Immature natural killer cell (primary cell): ENCODE measurements around the gene POP7. TPM values are rescaled to one million over a fixed set of nuclear protein-coding genes. Genes with fewer than 3 reads are reported as not detected.
A peak's percentile ranks its signal among the peaks of the same experiment; 100 is the strongest.
"Not testable (repeated sequence)": the region's sequence is repeated elsewhere in the genome, so short reads cannot be mapped to it uniquely, and the experiment has no call there.

Source experiments
- DNase-seq, 3 donors: peaks; one replicate each; pipeline ENCODE4 v3.0.0; 2022; ENCODE audit warnings: mixed read lengths in 1 of 3
- H3K27ac Mint-ChIP-seq, 6 donors: one replicate each; pipeline ENCODE4 v1.8.0; 2020; ENCODE audit warnings: mixed read lengths in 6 of 6, mild to moderate bottlenecking in 5 of 6, inconsistent platforms in 4 of 6, moderate library complexity in 3 of 6
- H3K27me3 Mint-ChIP-seq, 3 donors: one replicate each; pipeline ENCODE4 v1.8.0; 2020 to 2021; ENCODE audit warnings: low read depth in 3 of 3, mild to moderate bottlenecking in 3 of 3, mixed read lengths in 3 of 3, moderate library complexity in 3 of 3, inconsistent platforms in 1 of 3
- H3K36me3 Mint-ChIP-seq, 3 donors: one replicate each; pipeline ENCODE4 v1.8.0; 2020; ENCODE audit warnings: mixed read lengths in 3 of 3, inconsistent platforms in 2 of 3, mild to moderate bottlenecking in 2 of 3
- H3K4me1 Mint-ChIP-seq, 2 donors: one replicate each; pipeline ENCODE4 v1.8.0; 2020; ENCODE audit warnings: inconsistent platforms in 2 of 2, mild to moderate bottlenecking in 2 of 2, mixed read lengths in 2 of 2, moderate library complexity in 1 of 2
- H3K4me3 Mint-ChIP-seq, 5 donors: one replicate each; pipeline ENCODE4 v1.8.0; 2020; ENCODE audit warnings: mild to moderate bottlenecking in 5 of 5, mixed read lengths in 5 of 5, inconsistent platforms in 3 of 5, moderate library complexity in 3 of 5
- H3K9me3 Mint-ChIP-seq, 6 donors: one replicate each; pipeline ENCODE4 v1.8.0; 2020; ENCODE audit warnings: mild to moderate bottlenecking in 6 of 6, mixed read lengths in 6 of 6, inconsistent platforms in 4 of 6, moderate library complexity in 3 of 6
- polyA plus RNA-seq, 3 donors: library from polyadenylated mRNA; unstranded; fragments of 300-500 nt; fragmentation: Illumina TruSeq; gene quantifications; one replicate each; pipeline ENCODE4 v1.2.3, GENCODE V29; 2021

POP7 gene
- polyA plus RNA-seq, 3 donors from 2014 or later, result 65.1 to 70.3 (median 67.0) TPM

- Mint-ChIP-seq H3K4me1 (no peaks in the 10 kb centered on the region), H3K36me3 (peaks cover 4 to 8% (median 6%) of the 10 kb centered on the region in 3 donors), H3K27ac (no peak overlapping the region), H3K9me3 (peaks cover 3 to 19% (median 8%) of the 10 kb centered on the region in 6 donors), H3K4me3 (no peak overlapping the region), H3K27me3 (peaks cover 1 to 17% (median 5%) of the 10 kb centered on the region in 3 donors)
- no peak for DNase-seq
Observed at GRCh38 chr7:100714725-100715124, 8.8 kb downstream of the POP7 start.

DNA sequence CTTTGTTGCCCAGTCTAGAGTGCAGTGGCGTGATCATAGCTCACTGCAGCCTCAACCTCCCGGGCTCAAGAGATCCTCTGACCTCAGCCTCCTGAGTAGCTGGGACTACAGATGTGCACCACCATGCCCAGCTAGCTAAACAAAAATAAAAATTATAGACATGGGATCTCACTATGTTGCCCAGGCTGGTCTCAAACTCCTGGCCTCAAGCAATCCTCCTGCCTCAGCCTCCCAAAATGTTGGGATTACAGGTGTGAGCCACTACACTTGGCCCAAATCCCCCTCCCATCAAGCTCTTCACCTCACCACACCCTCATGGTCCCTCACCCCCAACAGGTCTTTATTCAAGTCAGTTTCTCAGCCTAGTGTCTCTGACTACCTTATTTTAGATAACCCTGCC lies 11.2 kb downstream of the POP7 start:
- not testable (repeated sequence) for H3K4me1 Mint-ChIP-seq, DNase-seq, H3K36me3 Mint-ChIP-seq, H3K27ac Mint-ChIP-seq, H3K4me3 Mint-ChIP-seq
- H3K9me3 Mint-ChIP-seq, result peaks cover 3 to 19% (median 8%) of the 10 kb centered on the region in 6 donors
- H3K27me3 Mint-ChIP-seq, result peaks cover 2 to 23% (median 12%) of the 10 kb centered on the region in 3 donors

GRCh38 chr7:100719523-100720278 lies 13.8 kb downstream of the POP7 start:
- Mint-ChIP-seq H3K4me1 (no peaks in the 10 kb centered on the region), H3K27me3 (peaks cover 7 to 26% (median 15%) of the 10 kb centered on the region in 3 donors), H3K27ac (no peak overlapping the region), H3K4me3 (no peak overlapping the region), H3K9me3 (peaks cover 3 to 19% (median 8%) of the 10 kb centered on the region in 6 donors), H3K36me3 (peaks cover 0 to 6% (median 4%) of the 10 kb centered on the region in 3 donors)
- DNase-seq, result no peak

GRCh38 chr7:100720279-100720670 lies 14.4 kb downstream of the POP7 start, which contains the start of gene EPO:
EPO (plus strand) TSS chr7:100720468; CDS start chr7:100720981, 513 bp downstream.
- no peak within 1 kb of the TSS for H3K4me3 Mint-ChIP-seq
- H3K36me3 Mint-ChIP-seq, result peaks cover 0 to 6% (median 4%) of the 10 kb centered on the region in 3 donors
- DNase-seq, result no peak
- H3K27me3 Mint-ChIP-seq, result peaks cover 7 to 26% (median 15%) of the 10 kb centered on the region in 3 donors
- no peak within 1 kb of the TSS for H3K27ac Mint-ChIP-seq
- peaks cover 3 to 19% (median 8%) of the 10 kb centered on the region in 6 donors for H3K9me3 Mint-ChIP-seq
- peaks cover 3 to 5% of the 10 kb centered on the region in 2 donors for H3K4me1 Mint-ChIP-seq

DNA sequence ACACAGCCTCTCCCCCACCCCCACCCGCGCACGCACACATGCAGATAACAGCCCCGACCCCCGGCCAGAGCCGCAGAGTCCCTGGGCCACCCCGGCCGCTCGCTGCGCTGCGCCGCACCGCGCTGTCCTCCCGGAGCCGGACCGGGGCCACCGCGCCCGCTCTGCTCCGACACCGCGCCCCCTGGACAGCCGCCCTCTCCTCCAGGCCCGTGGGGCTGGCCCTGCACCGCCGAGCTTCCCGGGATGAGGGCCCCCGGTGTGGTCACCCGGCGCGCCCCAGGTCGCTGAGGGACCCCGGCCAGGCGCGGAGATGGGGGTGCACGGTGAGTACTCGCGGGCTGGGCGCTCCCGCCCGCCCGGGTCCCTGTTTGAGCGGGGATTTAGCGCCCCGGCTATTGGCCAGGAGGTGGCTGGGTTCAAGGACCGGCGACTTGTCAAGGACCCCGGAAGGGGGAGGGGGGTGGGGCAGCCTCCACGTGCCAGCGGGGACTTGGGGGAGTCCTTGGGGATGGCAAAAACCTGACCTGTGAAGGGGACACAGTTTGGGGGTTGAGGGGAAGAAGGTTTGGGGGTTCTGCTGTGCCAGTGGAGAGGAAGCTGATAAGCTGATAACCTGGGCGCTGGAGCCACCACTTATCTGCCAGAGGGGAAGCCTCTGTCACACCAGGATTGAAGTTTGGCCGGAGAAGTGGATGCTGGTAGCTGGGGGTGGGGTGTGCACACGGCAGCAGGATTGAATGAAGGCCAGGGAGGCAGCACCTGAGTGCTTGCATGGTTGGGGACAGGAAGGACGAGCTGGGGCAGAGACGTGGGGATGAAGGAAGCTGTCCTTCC lies 15.0 kb downstream of the POP7 start:
- no peak overlapping the region for H3K4me3 Mint-ChIP-seq
- H3K4me1 Mint-ChIP-seq, result peaks cover 3 to 6% of the 10 kb centered on the region in 2 donors
- H3K27ac Mint-ChIP-seq, result no peak overlapping the region
- no peak for DNase-seq
- H3K27me3 Mint-ChIP-seq, result peaks cover 7 to 26% (median 15%) of the 10 kb centered on the region in 3 donors
- peaks cover 0 to 6% (median 4%) of the 10 kb centered on the region in 3 donors for H3K36me3 Mint-ChIP-seq
- peaks cover 3 to 19% (median 8%) of the 10 kb centered on the region in 6 donors for H3K9me3 Mint-ChIP-seq

DNA sequence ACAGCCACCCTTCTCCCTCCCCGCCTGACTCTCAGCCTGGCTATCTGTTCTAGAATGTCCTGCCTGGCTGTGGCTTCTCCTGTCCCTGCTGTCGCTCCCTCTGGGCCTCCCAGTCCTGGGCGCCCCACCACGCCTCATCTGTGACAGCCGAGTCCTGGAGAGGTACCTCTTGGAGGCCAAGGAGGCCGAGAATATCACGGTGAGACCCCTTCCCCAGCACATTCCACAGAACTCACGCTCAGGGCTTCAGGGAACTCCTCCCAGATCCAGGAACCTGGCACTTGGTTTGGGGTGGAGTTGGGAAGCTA lies 15.5 kb downstream of the POP7 start:
- Mint-ChIP-seq H3K4me3 (no peak overlapping the region), H3K4me1 (peaks cover 3 to 6% of the 10 kb centered on the region in 2 donors), H3K27ac (no peak overlapping the region), H3K27me3 (peaks cover 7 to 26% (median 13%) of the 10 kb centered on the region in 3 donors), H3K9me3 (peaks cover 3 to 19% (median 8%) of the 10 kb centered on the region in 6 donors), H3K36me3 (peaks cover 0 to 6% (median 4%) of the 10 kb centered on the region in 3 donors)
- no peak for DNase-seq

DNA sequence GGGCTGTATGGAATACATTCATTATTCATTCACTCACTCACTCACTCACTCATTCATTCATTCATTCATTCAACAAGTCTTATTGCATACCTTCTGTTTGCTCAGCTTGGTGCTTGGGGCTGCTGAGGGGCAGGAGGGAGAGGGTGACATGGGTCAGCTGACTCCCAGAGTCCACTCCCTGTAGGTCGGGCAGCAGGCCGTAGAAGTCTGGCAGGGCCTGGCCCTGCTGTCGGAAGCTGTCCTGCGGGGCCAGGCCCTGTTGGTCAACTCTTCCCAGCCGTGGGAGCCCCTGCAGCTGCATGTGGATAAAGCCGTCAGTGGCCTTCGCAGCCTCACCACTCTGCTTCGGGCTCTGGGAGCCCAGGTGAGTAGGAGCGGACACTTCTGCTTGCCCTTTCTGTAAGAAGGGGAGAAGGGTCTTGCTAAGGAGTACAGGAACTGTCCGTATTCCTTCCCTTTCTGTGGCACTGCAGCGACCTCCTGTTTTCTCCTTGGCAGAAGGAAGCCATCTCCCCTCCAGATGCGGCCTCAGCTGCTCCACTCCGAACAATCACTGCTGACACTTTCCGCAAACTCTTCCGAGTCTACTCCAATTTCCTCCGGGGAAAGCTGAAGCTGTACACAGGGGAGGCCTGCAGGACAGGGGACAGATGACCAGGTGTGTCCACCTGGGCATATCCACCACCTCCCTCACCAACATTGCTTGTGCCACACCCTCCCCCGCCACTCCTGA lies 16.7 kb downstream of the POP7 start:
- peaks cover 7 to 25% (median 13%) of the 10 kb centered on the region in 3 donors for H3K27me3 Mint-ChIP-seq
- no peak overlapping the region for H3K27ac Mint-ChIP-seq

GRCh38 chr7:100723732-100724275 lies 17.9 kb downstream of the POP7 start:
- no peak overlapping the region for H3K4me3 Mint-ChIP-seq
- no peak overlapping the region for H3K27ac Mint-ChIP-seq
- H3K9me3 Mint-ChIP-seq, result peaks cover 0 to 5% (median 3%) of the 10 kb centered on the region in 6 donors
- peaks cover 7 to 15% (median 13%) of the 10 kb centered on the region in 3 donors for H3K27me3 Mint-ChIP-seq
- H3K36me3 Mint-ChIP-seq, result peaks cover 0 to 3% (median 3%) of the 10 kb centered on the region in 3 donors
- no peak for DNase-seq
- H3K4me1 Mint-ChIP-seq, result peaks cover 3 to 6% of the 10 kb centered on the region in 2 donors

More for the DNA sequence above, 16.7 kb downstream of the POP7 start:
- no peak for DNase-seq
- Mint-ChIP-seq H3K4me1 (peaks cover 3 to 6% of the 10 kb centered on the region in 2 donors), H3K4me3 (no peak overlapping the region), H3K9me3 (peaks cover 3 to 17% (median 8%) of the 10 kb centered on the region in 6 donors), H3K36me3 (peaks cover 0 to 6% (median 4%) of the 10 kb centered on the region in 3 donors)

DNA sequence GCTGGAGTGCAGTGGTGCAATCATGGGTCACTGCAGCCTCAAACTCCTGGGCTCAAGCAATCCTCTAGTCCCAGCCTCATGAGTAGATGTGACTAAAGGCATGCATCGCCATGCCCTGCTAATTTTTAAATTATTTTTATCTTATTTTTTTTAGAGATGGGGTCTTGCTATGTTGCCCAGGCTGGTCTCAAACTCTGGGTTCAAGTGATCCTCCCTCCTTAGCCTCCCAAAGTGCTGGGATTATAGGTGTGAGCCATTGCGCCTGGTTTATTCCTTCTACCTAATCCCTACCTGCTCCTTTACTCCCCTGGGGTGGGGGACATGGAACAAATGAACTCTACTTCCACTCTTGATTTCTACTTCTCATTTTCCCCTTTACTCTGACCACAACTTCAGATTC lies 18.4 kb downstream of the POP7 start:
- H3K27ac Mint-ChIP-seq, H3K36me3 Mint-ChIP-seq, H3K4me1 Mint-ChIP-seq, DNase-seq, H3K9me3 Mint-ChIP-seq, H3K4me3 Mint-ChIP-seq: not testable (repeated sequence)
- peaks cover 7 to 14% (median 11%) of the 10 kb centered on the region in 3 donors for H3K27me3 Mint-ChIP-seq

DNA sequence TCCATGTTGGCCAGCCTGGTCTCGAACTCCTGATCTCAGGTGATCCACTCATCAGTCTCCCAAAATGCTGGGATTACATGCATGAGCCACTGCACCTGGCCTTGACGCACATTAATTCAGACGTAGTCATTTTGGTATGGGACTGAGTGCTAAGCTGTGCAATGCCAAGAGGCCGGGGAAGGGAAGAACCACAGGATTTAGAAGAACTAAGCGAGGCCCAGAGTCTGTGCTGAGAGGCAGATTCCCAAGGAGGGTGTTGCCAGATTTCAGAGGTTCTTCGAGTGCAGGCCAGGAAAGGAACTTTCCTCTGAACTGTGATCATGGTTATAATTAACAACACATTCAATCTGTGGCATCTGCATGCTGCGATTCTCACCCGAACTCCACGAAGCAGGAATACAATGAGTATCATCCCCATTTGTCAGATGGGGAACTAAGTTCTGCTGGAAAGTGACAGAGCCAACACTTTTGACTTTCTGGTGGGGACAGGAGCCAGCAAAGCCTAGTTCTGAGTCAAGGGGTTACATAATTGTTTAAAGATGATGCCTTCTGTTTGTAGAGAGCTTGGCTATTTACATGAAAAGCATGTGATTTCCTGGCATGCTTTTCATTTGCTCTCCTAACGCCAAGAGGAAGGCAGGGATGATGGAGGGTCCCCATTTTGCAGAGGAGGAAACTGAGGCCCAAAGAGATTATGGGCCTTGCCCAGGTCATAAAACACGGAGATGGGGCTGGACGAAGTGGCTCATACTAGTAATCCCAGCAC lies 21.3 kb downstream of the POP7 start:
- H3K4me1 Mint-ChIP-seq, result peaks cover 3 to 6% of the 10 kb centered on the region in 2 donors
- H3K27ac Mint-ChIP-seq, result no peak overlapping the region
- H3K36me3 Mint-ChIP-seq, result no peaks in the 10 kb centered on the region
- no peak for DNase-seq
- H3K9me3 Mint-ChIP-seq, result no peaks in the 10 kb centered on the region
- no peak overlapping the region for H3K4me3 Mint-ChIP-seq
- peaks cover 3 to 8% (median 5%) of the 10 kb centered on the region in 3 donors for H3K27me3 Mint-ChIP-seq

GRCh38 chr7:100728196-100728595 lies 22.3 kb downstream of the POP7 start:
- no peaks in the 10 kb centered on the region for H3K36me3 Mint-ChIP-seq
- H3K27ac Mint-ChIP-seq, result peak overlapping the region in 1 of 6 donors; percentile 60
- peaks cover 3 to 6% of the 10 kb centered on the region in 2 donors for H3K4me1 Mint-ChIP-seq
- H3K9me3 Mint-ChIP-seq, result no peaks in the 10 kb centered on the region
- H3K4me3 Mint-ChIP-seq, result no peak overlapping the region
- DNase-seq, result no peak
- peaks cover 3 to 6% (median 4%) of the 10 kb centered on the region in 3 donors for H3K27me3 Mint-ChIP-seq

GRCh38 chr7:100730136-100730800 lies 24.3 kb downstream of the POP7 start:
- no peaks in the 10 kb centered on the region for H3K36me3 Mint-ChIP-seq
- no peaks in the 10 kb centered on the region for H3K9me3 Mint-ChIP-seq
- DNase-seq, result no peak
- peaks cover under 1 to 1% of the 10 kb centered on the region in 2 donors for H3K4me1 Mint-ChIP-seq
- H3K27ac Mint-ChIP-seq, result no peak overlapping the region
- H3K4me3 Mint-ChIP-seq, result no peak overlapping the region
- peaks cover 2 to 8% (median 4%) of the 10 kb centered on the region in 3 donors for H3K27me3 Mint-ChIP-seq
